HEK293T (cell line): ENCODE data around the gene SLC6A1.

Source experiments
- CTCF ChIA-PET: fragments of 350-600 bp; formaldehyde crosslinking; extraction: SDS; loops from one replicate; lab custom pipeline; 2021; ENCODE audit warnings: antibody characterized with exemption, inconsistent platforms; lab: Yijun Ruan, JAX
- POLR2A ChIA-PET: fragments of 350-600 bp; formaldehyde crosslinking; extraction: SDS; loops from one replicate; lab custom pipeline; 2020; ENCODE audit warnings: antibody characterized with exemption, inconsistent platforms; lab: Yijun Ruan, JAX
- DNase-seq: peaks from one replicate; pipeline ENCODE4 v3.0.0; 2012; ENCODE audit warnings: mixed read lengths; ENCODE audit errors: extremely low spot score
- ARNT ChIP-seq: fragments of 450-650 bp; IDR thresholded peaks from 2 replicates; pipeline ENCODE4 v1.6.1; 2017; ENCODE audit warnings: mild to moderate bottlenecking
- BHLHE40 ChIP-seq: fragments of 450-650 bp; IDR thresholded peaks from 2 replicates; pipeline ENCODE4 v1.6.1; 2016; ENCODE audit warnings: mild to moderate bottlenecking, moderate library complexity, borderline replicate concordance
- CTBP1 ChIP-seq: fragments of 450-650 bp; IDR thresholded peaks from 2 replicates; pipeline ENCODE4 v1.6.1; 2016; ENCODE audit warnings: borderline replicate concordance
- ELF4 ChIP-seq: fragments of 450-650 bp; IDR thresholded peaks from 2 replicates; pipeline ENCODE4 v1.6.1; 2017; ENCODE audit warnings: antibody characterized with exemption
- FOXA1 ChIP-seq: fragments of 450-650 bp; IDR thresholded peaks from 2 replicates; pipeline ENCODE4 v1.6.1; 2016; ENCODE audit warnings: mild to moderate bottlenecking
- FOXK2 ChIP-seq: fragments of 450-650 bp; IDR thresholded peaks from 2 replicates; pipeline ENCODE4 v1.6.1; 2016; ENCODE audit warnings: mild to moderate bottlenecking
- HDGF ChIP-seq: fragments of 450-650 bp; IDR thresholded peaks from 2 replicates; pipeline ENCODE4 v1.6.1; 2017; ENCODE audit warnings: antibody characterized with exemption, borderline replicate concordance
- L3MBTL2 ChIP-seq: fragments of 450-650 bp; conservative IDR thresholded peaks from 2 replicates; pipeline ENCODE4 v1.6.1; 2016; ENCODE audit warnings: mild to moderate bottlenecking
- LEF1 ChIP-seq: fragments of 450-650 bp; IDR thresholded peaks from 2 replicates; pipeline ENCODE4 v1.6.1; 2017; ENCODE audit warnings: mild to moderate bottlenecking, borderline replicate concordance
- NFRKB ChIP-seq: fragments of 450-650 bp; IDR thresholded peaks from 2 replicates; pipeline ENCODE4 v1.6.1; 2016; ENCODE audit warnings: mild to moderate bottlenecking, moderate library complexity
- SP1 ChIP-seq: fragments of 450-650 bp; IDR thresholded peaks from 2 replicates; pipeline ENCODE4 v1.6.1; 2017
- SUZ12 ChIP-seq: fragments of 450-650 bp; IDR thresholded peaks from 2 replicates; pipeline ENCODE4 v1.6.1; 2016; ENCODE audit warnings: mild to moderate bottlenecking
- TARDBP ChIP-seq: fragments of 450-650 bp; IDR thresholded peaks from 2 replicates; pipeline ENCODE4 v1.6.1; 2016
- ZNF384 ChIP-seq: fragments of 450-650 bp; IDR thresholded peaks from 2 replicates; pipeline ENCODE4 v1.6.1; 2016
- TF ChIP-seq, protein P1 (sequence below): fragments of 450-650 bp; IDR thresholded peaks from 2 replicates; pipeline ENCODE4 v1.6.1; 2016

The SLC6A1 gene

DNA sequence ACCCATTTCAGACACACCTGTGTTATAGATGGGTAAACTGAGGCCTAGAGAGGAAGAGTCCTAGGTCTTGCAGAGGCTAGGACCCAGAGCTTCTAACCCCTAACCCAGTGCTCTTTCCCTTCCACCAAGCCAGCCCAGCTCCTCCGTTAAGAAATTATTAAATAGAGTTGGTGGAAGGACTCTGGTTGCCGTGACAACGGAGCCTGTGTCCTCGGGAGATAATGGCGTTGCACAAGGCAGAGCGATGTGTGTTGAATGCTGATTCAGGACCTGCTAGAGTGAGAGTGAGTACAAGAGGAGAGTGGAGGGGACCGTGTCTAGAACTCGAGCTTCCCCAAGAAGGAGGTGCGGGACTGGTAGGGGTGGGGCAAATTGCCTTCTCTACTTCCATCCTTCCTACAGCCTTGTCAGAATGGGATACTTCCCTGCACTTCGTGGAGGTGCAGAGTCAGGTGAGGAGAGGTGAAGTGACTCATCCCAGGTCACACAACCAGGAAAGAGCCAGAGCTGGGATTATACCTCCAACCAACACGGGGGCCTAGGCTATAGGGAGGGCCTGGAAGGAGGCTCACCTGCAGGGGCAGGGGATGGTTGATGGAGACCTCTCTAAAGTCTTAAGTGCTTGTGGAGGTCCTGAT is 8.6 kb downstream of the SLC6A1 start:
- no peak for TF ChIP-seq NFRKB
- TF ChIP-seq TARDBP, result no peak
- no peak for TF ChIP-seq LEF1
- TF ChIP-seq ELF4, result no peak
- no peak for TF ChIP-seq SUZ12
- no peak for TF ChIP-seq HDGF
- no peak for TF ChIP-seq BHLHE40
- TF ChIP-seq FOXK2, result no peak
- TF ChIP-seq FOXA1, result no peak
- no peak for TF ChIP-seq L3MBTL2
- TF ChIP-seq, protein P1, sequence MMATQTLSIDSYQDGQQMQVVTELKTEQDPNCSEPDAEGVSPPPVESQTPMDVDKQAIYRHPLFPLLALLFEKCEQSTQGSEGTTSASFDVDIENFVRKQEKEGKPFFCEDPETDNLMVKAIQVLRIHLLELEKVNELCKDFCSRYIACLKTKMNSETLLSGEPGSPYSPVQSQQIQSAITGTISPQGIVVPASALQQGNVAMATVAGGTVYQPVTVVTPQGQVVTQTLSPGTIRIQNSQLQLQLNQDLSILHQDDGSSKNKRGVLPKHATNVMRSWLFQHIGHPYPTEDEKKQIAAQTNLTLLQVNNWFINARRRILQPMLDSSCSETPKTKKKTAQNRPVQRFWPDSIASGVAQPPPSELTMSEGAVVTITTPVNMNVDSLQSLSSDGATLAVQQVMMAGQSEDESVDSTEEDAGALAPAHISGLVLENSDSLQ, result no peak
- no peak for TF ChIP-seq ZNF384
- no peak for TF ChIP-seq ARNT
- no peak for TF ChIP-seq CTBP1
- TF ChIP-seq SP1, result no peak
- ChIA-PET CTCF (no interaction called here), POLR2A (no interaction called here)

DNA sequence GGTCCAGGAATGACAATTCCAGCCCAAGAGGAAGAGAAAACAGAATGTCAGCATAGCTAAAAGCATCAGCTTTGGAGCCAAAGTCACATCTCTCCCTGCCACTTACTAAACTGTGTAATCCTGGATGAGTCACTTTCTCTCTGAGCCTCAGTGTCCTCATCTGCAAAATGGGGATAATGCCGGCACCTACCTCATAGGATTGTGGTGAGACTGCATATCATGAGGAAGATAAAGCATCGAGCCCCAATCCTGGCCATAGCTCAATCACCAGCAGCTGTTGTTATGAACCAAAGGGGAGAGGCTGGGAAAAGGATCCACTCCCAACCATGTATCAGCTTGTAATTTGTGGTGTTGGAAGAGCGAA is 9.1 kb downstream of the SLC6A1 start:
- POLR2A ChIA-PET, result no interaction called here
- DNase-seq, result no peak
- no peak for TF ChIP-seq ELF4
- no peak for TF ChIP-seq FOXA1
- TF ChIP-seq SP1, result no peak
- TF ChIP-seq ZNF384, result no peak
- no peak for TF ChIP-seq LEF1
- no peak for TF ChIP-seq FOXK2
- TF ChIP-seq ARNT, result no peak
- TF ChIP-seq SUZ12, result no peak
- CTCF ChIA-PET, result no interaction called here

More for the DNA sequence above, 8.6 kb downstream of the SLC6A1 start:
- no peak for DNase-seq

DNA sequence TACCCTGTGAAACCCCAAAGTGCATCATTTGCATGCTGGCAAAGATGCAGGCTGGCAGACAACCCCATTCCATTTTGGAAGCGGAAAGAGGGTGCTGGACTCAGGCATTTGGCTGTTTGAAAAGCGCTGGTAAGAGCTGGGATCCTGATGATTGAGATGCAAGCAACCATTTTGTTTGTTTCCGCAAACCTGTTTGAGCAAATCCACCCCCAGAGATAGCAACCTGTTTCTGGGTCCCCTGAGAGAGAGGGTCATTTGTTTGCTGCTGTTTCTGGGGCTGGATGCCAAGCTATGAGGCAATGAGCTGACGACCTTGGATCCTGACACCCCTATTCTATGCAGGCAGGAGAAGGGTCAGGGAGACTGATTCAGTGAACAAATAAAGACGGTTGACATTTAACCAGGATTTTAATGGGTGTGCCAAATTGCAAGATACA is 9.8 kb downstream of the SLC6A1 start:
- ChIA-PET CTCF (no interaction called here), POLR2A (no interaction called here)

DNA sequence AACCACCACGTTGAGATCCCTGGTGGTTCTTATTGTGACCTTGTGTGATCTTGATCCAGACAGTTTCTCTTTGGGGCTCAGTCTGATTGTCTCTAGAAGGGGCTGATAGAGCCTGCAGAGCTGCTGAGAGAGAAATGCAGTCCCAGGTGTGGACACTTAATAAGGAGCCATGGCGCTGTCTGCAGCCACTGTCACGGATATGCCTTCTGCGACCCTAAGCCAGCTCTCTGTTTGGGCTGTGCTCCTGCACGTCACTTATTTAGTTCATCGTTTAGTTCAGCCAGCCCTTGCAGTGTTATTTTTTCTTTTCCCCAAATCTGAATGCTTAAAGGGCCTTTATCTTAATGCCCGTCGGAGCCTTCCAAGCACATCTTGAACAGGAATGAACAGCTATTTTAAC is 12.0 kb downstream of the SLC6A1 start:
- CTCF ChIA-PET, result no interaction called here
- POLR2A ChIA-PET, result no interaction called here
- TF ChIP-seq TARDBP (no peak), SP1 (no peak), FOXA1 (no peak), FOXK2 (no peak), L3MBTL2 (no peak), LEF1 (no peak), ARNT (no peak)
- TF ChIP-seq, protein P1, result no peak
- DNase-seq, result no peak

More for the DNA sequence above, 9.8 kb downstream of the SLC6A1 start:
- no peak for DNase-seq
- TF ChIP-seq TARDBP, result no peak

DNA sequence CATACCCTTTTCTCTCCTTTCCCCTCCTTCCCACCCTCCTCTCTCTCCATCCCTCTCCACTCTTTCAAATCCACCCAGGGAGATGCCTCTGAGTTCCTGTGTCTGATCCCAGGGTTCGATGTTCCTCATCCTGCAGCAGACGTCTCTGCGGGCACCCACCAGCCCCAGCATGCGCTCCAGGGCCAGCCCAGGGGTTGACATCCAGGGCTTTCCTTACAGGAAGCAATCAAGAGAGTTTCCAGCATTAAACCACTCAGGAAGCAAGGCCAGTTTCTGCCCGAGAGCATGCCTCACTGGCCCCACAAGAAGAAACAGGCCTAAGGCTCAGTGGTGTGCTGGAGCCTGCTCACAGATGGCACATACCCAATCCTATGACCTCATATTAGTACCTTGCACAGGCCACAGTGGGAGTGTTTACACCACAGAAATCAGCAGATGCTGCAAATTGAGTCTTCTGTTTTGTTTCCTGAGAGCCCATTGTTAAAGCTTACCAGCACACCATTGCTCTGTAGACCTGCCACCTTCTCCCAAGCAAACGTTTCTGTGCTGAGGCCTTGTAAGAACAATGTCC is 13.2 kb downstream of the SLC6A1 start:
- ChIA-PET CTCF (no interaction called here), POLR2A (no interaction called here)
- TF ChIP-seq L3MBTL2, result no peak
- TF ChIP-seq HDGF, result no peak
- TF ChIP-seq LEF1, result no peak
- TF ChIP-seq, protein P1, result no peak
- no peak for DNase-seq

DNA sequence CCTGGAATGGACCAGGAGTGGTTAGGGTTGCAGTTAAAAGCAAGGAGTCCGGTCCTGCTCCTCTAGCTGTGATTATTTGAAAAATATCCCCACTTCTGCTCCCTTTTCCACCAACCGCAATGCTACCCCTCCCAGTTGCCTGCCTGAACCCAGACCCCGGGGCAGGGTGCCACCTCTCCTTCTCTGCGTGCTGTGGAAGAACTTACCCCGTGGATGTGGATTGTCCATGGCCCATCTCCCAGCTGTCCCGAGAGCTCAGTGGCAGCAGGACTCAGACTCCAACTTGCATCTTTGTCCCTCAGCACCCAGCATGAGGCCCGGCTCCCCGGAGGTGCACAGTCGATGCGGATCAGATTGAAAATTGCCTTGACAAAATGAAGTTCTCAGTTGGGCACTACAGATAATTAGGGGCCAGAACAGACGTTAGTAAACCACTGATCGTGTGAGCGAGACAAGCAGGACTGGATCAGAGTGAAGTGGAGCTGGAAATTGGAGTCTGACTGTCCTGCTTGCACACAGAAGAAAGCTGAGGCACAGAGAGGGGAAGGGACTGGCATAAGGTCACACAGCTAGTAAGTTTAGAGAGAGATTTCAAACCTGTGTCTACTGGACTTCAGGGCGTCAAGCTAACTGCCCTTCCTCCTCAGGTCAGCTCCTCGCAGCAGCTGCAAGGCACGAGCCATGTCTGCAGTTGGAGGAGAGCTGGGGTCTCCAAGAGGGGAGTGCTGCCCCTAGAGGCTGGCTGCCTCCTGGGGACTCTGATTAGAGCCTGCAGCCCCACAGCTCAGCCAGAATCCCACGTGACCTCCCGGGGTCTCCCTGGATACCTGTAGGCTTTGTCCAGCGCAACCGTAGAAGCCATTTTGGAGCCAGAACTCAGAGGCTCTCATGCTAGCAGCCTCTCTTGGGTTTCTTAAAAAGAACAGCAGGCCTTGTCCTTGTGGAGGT is 14.7 kb downstream of the SLC6A1 start:
- TF ChIP-seq L3MBTL2, result no peak
- no peak for TF ChIP-seq NFRKB
- no peak for TF ChIP-seq FOXK2
- no peak for TF ChIP-seq FOXA1
- no peak for TF ChIP-seq ELF4
- no peak for TF ChIP-seq BHLHE40
- no peak for TF ChIP-seq SUZ12
- TF ChIP-seq HDGF, result no peak
- TF ChIP-seq CTBP1, result no peak
- TF ChIP-seq ARNT, result no peak
- TF ChIP-seq ZNF384, result no peak
- no peak for TF ChIP-seq SP1
- CTCF ChIA-PET, result no interaction called here
- no peak for DNase-seq
- POLR2A ChIA-PET, result no interaction called here

DNA sequence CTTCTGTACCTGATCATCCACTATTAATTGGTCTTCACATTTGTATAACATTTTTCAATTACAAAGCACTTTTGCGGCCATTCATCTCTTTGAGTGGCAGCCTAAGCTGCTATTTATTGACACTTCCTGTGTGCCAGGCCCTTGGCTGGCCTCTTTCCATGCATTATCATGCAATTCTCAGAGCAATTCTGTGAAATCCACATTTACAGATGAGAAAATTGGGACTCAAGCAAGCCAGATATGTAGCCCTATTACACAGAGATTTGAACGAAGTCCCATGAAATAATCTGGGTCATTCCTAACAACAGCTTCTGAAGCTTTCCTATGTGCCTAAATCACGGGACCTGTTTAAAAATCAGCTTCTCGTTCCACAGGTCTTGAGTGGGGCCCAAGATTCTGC is 17.4 kb downstream of the SLC6A1 start:
- no peak for TF ChIP-seq LEF1
- no peak for TF ChIP-seq SP1
- TF ChIP-seq, protein P1, result peak; percentile 52; the same call in 1 of the 2 replicates
- DNase-seq, result no peak
- CTCF ChIA-PET, result no interaction called here
- POLR2A ChIA-PET, result no interaction called here
